GM19240 (cell line): ENCODE measurements around the gene AP2S1.
"Not testable (repeated sequence)": the region's sequence is repeated elsewhere in the genome, so short reads cannot be mapped to it uniquely, and the experiment has no call there.

Experiments
- DNase-seq: peaks from one replicate; pipeline ENCODE4 v3.0.0; 2011; ENCODE audit warnings: low spot score; ENCODE audit not compliant: insufficient read length

AP2S1 gene

DNA sequence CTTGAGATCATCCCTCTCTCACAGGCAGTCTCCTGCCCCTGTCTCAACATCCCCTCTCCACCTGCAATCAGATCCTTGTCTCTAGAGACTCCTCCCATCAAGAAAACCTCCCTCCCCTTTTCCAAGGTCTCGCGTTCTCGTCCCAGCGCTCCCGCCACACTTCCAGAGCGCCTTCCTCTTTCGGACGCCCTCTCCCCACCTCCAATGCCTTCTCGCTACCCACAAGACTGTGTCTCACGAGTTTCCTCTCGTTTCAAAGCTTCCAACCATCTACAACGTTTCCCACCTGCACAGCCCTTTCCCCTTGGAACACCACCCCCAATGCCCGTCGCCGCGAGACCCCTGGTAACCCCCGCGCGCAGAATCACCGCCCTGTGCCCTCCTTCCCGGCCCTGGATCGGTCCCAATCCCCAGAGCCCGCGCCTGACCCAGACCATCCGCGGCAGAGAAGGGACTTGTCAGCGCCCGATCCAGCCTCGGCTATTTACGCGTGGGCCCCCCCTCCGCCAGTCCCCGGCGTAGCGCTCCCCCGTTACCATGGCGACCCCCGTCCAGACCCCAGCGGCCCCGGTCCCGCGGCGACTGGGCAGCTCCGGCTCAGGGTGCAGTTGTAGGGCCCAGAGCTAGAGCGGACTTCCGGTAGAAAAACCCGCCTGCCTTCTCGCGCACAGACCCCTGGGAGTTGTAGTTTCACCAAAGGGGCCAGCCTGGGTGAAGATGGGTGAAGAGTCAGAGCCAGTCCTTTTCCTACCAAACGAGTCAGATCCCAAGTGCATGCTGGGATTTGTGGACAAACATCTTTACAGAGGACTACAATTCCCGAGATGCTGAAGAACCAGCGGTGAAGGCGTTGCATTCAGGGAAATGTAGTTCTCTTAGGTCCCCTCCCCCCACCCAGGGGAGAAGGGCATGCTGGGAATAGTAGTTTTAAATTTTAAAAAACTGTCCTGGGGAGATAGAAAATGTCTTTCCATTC is at the start of gene AP2S1:
Gene AP2S1, minus strand, starts transcription at position 619 of the 976 bp plus-strand sequence. Its CDS starts 80 bp downstream, at position 539.
- peak; percentile 96 for DNase-seq

DNA sequence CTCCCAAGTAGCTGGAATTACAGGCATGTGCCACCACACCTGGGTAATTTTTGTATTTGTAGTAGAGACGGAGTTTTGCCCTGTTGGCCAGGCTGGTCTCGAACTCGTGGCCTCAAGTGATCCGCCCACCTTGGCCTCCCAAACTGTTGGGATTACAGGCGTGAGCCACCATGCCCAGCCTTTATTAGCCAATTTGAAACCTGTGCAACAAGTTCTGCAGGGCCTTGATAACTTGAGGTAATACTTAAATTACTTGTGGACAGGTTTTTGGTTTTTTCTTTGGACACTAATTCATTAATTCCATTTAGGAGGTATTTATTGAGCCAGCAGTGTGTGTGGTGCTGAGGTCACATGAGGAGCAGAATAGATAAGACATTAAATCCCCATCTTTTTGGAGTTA is 49.7 kb upstream of the AP2S1 start:
- no peak for DNase-seq

DNA sequence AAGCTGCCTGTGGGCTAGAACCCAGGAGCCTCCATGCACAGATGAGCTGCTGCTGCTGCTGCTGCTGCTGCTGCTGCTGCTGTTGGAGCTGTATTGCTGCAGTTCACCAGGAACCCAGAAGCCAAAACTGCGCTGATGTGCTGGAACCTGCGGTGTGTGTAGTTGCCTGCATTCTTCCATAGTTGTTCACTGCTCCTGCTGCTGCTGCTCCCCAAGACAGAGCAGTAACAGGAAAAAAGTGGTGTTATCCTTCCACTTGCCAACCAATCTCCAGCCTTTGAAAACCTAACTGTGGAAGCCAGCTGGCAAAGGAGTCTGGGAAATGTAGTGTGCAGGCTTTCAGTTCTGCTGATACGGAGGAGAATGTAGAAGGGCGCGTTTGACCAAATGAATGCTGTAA is 48.1 kb upstream of the AP2S1 start:
- no peak for DNase-seq

DNA sequence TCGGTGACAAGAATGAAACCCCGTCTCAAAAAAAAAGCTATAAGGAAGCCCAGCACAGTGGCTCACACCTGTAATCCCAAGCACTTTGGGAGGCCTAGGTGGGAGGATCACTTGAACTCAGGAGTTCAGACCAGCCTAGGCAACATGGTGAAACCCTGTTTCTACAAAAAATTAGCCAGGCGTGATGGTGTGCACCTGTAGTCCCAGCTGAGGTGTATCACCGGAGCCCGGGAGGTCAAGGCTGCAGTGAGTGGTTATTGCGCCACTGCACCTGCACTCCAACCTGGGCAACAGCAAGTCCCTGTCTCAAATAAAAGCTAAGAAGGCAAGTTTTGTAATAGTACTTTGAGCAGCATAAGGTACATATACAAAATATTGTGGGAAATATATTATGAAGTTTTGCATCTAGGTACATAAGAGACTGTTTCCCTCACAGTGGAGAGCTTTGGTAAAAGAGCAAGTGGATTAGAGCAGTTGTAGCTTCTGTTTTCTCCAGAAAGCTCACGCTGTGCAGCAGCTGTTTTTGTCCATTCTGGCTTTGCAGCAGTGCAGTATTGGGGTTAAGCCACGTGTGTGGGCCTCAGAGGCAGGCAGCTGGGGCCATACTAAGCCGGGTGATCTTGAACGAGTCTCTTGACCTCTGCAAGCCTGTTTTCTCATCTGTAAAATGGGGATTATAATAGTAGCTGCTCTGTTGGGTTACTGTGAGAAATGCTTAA is 45.6 kb upstream of the AP2S1 start:
- no peak for DNase-seq

DNA sequence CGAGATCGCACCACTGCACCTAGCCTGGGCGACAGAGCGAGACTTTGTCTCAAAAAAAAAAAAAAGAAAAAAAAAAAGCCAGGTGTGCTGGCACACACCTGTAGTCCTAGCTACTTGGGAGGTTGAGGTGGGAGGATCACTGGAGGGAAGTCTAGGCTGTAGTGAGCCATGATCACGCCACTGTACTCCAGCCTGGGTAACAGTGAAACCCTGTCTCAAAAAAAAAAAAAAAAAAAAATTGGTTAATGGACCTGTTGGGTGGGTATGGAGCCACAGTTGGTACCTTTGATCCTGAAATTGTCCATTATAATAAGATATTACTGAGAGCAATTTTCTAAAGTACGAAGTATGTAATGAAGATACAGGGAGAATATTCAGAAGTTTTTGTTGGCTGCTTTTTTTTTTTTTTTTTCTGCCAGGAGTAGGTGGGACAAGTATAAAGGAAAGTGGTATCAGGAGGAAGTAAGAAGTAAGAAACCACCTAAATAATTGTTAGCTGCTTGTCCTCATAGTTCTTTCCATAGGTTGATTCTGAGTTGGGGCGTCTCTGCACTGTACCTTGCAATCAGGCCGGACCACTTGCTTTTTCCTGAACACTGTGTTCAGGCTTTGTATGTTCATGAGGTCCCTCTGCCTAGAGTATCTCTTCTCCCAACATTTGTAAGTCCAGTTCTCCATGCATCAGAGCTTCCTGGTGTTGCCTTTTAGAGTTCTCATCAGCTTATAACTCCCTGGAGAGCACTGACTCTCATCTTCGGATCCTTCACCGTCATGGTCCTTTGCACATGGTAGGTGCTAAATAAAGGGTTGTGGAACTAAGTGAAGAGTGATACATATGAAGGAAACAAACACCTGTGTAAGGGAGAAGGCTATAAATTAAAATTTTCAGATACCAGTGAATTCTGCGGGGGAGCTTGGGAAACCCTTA is 41.9 kb upstream of the AP2S1 start:
- DNase-seq = no peak

DNA sequence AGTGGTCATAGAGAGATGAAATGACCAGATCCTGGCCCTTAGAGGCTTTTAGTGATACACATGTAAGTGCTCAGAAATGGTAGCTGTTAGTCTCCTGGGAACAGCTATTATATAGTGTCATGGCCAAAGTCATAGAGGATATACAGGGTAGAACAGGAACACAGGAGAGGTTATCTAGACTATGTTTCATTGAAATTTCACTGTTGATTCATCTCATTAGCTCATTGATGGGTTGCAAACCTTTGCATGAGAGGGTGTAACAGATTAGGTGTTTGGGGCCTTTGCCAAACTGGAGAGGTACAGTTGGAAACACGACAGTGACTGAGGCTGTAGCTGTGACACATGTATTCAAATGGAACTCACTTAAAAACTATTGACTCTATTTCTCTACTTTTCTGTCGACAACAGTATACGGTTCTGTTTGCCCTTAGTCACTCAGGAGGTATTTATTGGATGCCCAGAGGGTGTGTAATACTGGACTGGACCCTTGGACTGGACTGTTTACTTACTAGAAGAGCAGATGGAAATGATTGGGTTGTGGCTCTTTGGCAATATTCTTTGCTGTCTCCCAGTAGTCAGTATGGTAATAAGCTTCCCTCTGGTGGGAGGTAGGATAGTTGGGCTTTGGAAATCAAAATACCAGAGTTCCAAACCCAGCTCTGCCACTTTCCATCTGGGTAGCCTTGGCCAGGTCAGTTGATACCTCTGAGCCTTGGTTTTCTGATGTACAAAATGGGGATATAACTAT is 40.0 kb upstream of the AP2S1 start:
- DNase-seq = no peak

DNA sequence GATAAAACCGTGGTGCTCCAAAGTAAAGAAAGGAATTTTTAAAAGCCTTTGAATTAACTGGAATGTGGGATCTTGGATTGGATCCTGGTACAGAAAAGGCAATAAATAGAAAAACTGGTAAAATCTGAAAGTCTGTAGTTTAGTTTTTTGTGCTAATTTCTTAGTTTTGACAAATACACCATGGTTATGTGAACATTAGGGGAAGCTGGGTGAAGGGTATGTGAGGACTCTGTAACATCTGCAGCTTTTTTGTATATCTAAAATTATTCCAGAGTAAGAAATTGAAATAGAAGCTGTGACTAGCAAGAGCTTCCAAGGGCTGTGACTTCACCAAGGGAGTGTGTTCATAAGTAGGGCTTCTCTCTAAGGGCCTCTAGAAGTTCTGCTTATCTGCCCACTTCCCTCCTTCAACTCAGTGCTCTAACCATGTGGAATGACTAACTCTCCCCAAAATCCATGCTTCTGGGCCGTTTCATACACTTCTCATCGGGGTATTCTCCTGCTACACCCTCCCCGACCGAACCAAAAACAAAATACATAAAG is 36.7 kb upstream of the AP2S1 start:
- no peak for DNase-seq

DNA sequence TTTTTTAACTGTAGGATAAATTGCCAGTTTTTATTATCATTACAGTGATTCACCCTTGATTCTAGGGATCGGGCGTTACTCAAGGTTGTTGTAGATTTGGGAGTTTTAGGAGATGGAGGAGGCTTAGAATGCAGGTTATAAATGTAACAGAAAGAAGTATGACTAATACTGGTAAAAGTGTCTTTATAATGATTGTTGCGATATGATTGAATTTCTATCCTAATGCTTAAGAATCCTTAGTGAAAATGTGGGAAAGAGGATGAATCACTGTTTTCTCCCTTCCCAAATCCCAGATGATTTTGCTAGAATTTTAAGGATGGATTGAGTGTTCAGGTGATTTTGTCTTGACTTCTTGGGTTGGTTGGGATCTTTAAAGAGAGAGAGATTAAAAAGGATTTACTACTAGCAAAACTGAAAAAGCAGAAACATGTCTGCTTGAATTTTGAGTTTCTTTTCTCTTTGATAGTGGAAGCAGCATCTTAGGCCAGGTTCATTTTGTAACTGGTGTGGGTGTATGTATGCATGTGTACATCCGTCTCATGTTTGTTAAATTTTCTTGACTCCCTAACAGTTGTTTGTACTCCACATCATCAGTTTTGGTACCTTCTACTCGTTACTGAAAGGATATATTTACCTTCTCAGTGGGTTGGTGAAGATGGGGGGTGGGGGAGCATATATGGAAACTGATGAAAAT is 36.0 kb upstream of the AP2S1 start:
- no peak for DNase-seq

DNA sequence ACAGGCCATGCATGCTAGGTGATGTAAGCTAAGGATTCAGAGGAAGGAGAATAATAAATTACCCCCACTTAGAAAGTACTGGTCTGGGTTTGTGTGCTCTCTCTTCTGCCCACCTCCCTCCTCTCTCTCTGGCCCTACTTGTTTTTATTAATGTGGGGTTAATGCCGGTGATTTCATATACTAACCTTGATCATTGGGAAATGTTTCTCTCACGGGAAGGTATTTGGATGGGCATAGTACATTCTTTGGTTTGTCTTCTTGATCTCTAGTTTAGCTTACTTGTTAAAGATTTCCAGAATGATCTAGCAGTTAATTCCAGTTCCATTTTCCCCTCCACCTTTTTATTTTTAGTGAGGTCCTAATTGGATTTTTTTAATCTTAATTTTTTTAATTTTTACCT is 34.8 kb upstream of the AP2S1 start:
- DNase-seq = no peak

DNA sequence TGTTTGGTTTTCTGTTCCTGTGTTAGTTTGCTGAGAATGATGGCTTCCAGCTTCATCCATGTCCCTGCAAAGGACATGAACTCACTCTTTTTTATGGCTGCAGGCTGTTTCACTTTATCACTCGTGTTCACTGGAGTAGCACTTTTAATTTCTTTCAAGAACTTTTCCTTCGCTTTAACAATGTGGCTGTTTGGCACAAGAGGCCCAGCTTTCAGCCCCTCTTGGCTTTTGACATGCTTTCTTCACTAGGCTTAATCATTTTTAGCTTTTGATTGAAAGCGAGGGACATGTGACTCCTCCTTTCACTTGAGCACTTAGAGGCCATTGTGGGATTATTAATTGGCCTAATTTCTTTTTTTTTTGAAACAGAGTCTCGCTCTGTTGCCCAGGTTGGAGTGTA is 32.1 kb upstream of the AP2S1 start:
- not testable (repeated sequence) for DNase-seq

DNA sequence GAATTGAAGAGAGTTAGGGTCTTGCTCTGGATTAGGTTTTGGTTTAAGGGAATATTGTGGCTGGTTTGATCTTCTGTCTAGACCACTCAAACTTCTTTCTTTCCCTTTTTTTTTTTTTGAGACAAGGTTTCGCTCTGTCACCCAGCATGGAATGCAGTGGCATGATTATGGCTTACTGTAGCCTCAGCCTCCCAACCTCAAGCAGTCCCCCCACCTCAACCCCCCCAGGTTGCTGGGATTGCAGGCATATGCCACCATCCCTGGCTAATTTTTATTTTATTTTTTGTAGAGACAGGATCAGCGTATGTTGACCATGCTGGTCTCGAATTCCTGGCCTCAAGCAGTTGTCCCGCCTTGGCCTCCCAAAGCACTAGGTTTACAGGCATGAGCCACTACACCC is 31.4 kb upstream of the AP2S1 start:
- DNase-seq = no peak

DNA sequence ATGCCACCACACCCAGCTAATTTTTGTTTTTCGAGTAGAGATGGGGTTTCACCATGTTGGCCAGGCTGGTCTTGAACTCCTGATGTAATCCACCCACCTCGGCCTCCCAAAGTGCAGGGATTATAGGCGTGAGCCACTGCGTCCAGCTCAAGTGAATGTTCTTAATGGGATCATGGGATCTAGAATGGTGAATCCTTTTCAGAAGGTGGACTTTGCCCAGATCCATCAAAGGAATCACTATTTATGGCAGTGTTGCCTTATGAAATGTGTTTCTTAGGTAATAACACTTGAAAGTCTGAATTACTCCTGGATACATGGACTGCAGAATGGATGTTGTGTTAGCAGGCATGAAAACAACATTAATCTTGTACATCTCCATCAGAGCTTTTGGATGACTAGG is 30.4 kb upstream of the AP2S1 start:
- DNase-seq = no peak

DNA sequence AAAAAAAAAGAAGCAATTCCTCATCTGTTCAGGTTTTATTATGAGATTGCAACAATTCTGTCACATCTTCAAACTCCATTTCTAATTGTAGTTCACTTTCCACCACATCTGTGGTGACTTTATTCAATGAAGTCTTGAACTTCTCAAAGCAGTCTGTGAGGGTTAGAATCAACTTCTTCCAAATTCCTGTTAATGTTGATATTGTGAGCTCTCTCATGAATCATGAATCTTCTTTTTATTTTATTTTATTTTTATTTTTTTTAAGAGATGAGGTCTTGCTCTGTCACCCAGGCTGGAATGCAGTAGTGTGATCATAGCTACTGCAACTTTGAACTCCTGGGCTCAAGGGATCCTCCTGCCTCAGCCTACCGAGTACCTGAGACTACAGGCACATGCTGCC is 29.8 kb upstream of the AP2S1 start:
- DNase-seq = no peak

DNA sequence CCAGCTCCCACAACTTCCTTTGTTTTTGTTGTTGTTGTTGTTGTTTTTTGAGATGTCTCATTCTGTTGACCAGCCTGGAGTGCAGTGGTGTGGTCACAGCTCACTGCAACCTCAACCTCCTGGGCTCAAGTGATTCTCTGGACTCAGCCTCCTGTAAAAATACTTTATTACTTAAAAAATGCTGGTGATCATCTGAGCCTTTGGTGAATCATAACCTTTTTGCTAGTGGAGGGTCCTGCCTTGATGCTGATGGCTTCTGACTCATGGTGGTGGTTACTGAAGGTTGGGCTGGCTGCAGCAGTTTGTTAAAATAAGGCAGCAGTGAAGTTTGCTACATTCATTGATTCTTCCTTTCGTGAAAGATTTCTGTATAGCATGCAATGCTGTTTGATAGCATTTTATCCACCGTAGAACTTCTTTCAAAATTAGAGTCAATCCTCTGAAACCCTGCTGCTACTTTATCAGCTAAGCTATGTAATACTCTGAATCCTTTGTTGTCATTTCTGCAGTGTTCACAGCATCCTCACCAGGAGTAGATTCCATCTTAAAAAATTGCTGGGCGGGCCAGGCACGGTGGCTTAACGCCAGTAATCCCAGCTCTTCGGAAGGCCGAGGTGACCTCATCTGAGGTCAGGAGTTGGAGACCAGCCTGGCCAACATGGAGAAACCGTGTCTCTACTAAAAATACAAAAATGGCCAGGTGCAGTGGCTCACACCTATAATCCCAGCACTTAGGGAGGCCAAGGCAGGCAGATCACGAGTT is 28.1 kb upstream of the AP2S1 start:
- no peak for DNase-seq

DNA sequence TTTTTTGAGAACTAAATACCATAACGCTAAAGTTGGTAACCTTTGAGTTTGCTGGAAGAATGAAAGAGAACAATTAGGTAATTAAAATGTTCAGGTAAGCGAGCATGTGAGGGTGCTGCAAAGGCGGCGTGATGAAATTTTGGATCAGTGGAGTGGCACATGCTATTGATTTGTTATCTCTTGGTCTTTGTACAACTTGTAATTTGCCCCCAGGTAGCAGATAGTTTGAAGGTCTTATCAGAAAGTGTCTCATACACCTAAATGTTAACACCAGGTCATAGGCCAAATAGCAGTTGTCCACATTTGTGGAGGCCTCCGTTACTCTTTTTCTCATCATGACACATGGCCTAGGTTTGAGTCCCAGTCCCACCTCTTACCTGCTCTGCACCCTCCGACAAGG is 25.0 kb upstream of the AP2S1 start:
- DNase-seq = no peak

DNA sequence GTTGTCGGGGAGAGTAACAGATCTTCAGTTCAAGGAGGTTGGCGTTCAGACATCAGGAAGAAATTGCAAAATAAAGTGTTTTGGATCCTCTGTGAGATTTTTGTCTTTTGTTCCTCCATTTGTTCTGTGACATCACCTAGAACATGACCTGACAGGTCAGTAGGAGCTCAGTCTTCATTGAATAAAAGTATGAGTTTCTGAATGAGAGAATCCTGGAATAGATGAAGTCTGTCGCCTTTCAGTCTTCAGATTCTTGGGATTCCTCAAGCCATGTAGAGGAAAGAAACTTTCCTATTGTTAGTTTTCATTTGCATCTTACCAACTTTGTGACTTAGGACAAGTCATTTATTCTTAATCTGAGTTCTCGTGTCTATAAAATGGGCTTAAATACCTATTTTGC is 24.6 kb upstream of the AP2S1 start:
- DNase-seq = no peak

DNA sequence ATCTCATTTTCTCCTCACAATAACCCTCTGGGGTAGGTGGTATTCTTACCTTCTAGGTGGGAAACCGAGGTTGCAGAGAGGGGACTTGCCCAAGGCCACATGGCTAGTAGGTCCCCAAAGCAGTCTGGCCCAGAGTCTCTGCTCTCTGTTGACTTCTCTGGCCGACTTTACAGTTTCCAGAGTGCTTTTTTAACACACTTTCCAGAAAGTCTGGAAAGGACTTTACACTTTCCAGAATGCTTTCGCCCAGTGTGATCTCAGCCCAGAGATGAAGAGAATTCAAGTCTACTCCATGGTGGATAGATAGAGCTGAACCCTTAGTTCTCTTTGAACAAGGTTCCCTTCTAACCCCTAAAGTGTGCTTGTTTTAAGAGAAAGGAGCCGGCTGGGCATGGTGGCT is 22.3 kb upstream of the AP2S1 start:
- no peak for DNase-seq

DNA sequence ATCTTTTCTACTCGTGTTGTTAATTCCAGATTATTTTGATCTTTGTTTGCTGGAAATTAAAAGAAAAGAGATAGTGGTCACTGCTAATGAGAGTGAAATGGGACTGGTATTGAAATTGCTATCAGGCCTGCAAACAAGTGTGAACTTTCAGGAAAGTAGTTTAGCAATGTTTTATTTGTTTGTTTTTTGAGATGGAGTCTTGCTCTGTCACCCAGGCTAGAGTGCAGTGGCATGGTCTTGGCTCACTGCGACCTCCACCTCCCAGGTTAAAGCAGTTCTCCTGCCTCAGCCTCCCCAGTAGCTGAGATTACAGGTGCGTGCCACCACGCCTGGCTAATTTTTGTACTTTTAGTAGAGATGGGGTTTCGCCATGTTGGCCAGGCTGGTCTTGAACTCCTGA is 20.5 kb upstream of the AP2S1 start:
- DNase-seq = not testable (repeated sequence)
